ENCODE results near the gene RGPD4. TPM values are rescaled to one million over a fixed set of nuclear protein-coding genes. Genes with fewer than 3 reads are reported as not detected.
A peak's percentile ranks its signal among the peaks of the same experiment; 100 is the strongest.
"Not testable (repeated sequence)": the region's sequence is repeated elsewhere in the genome, so short reads cannot be mapped to it uniquely, and the experiment has no call there.

Gene RGPD4
- total and polyA plus RNA-seq, 4 donors, result 0.15 TPM; not detected in 3

DNA sequence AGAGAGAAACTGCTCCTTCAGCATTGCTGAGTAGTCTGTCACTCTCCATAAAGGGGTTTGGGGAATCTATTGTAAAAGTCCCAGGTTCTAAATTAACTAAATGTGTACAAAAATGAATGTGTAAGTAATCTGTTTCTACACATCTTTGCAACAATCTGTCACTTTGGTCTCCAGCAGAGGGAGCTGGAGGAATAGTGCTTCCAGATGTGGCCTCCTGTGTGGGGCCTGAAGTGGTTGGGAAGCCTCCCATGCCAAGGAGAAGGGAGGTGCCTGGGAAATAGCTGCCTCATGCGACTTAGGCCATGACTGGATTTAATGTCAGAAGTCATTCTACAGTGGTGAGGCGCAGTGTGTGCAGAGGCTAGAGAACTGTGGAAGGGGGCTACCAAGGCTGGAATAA, 89.4 kb downstream of the RGPD4 start:
- H3K9me3 ChIP-seq (ENCODE audit: control insufficient read depth in 4 of 4, insufficient read depth in 3 of 4, low read length in 3 of 4); DNase-seq; H3K4me1 ChIP-seq (ENCODE audit: control insufficient read depth in 5 of 5, insufficient read depth in 5 of 5, low read length in 5 of 5); H3K36me3 ChIP-seq (ENCODE audit: control insufficient read depth in 4 of 4, insufficient read depth in 4 of 4, low read length in 4 of 4); H3K4me3 ChIP-seq; H3K9ac ChIP-seq (ENCODE audit: insufficient read depth in 1 of 2, low read length in 2 of 2); H3K27me3 ChIP-seq (ENCODE audit: control insufficient read depth in 3 of 3, insufficient read depth in 3 of 3, low read length in 2 of 3); H3K27ac ChIP-seq (ENCODE audit: low read depth in 1 of 2, low read length in 1 of 2): not testable (repeated sequence)
- peak; percentile 85 for ATAC-seq (ENCODE audit: insufficient read depth, low FRiP score)
- WGBS, 2 donors, result 100% methylated on average over 1 of the region's 2 CpGs; no CpG with 5 or more reads in 1 of the 2 donors

DNA sequence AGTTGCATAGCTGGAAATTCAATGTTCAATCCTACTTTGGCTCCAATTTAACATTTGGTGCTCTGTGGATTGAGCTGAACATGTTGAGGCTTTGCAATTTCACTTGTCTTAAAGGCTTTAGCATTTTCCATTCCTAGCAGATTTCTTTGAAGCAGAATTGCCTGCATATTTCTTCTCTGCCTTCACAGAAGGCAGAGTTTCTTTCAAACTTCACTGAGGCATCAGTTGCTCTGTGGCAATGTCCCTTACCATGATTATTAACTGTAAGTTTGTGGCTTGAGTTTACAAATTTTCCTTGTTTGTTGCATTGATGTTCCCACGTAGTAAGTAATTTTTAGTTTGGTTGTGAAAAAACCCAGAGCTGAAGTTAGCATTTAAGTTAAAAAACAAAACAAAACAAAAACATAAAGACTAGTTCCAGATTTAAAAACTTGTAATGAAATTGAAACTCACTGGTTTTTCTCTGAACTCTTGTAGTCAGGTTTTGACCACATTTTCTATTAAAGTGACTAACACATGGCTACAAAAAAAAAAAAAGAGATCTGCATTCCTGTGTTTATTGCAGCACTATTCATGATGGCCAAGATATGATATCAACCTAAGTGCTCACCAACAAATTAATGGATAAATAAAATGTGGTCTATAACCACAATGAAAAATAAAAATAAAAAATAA, 90.1 kb downstream of the RGPD4 start:
- 82 to 84% methylated on average over 1 of the region's 1 CpG for WGBS, 2 donors
- DNase-seq; H3K27me3 ChIP-seq (ENCODE audit: control insufficient read depth in 3 of 3, insufficient read depth in 3 of 3, low read length in 2 of 3); H3K4me3 ChIP-seq; H3K9ac ChIP-seq (ENCODE audit: insufficient read depth in 1 of 2, low read length in 2 of 2); H3K4me1 ChIP-seq (ENCODE audit: control insufficient read depth in 5 of 5, insufficient read depth in 5 of 5, low read length in 5 of 5); H3K9me3 ChIP-seq (ENCODE audit: control insufficient read depth in 4 of 4, insufficient read depth in 3 of 4, low read length in 3 of 4); H3K27ac ChIP-seq (ENCODE audit: low read depth in 1 of 2, low read length in 1 of 2); H3K36me3 ChIP-seq (ENCODE audit: control insufficient read depth in 4 of 4, insufficient read depth in 4 of 4, low read length in 4 of 4); ATAC-seq (ENCODE audit: insufficient read depth, low FRiP score): not testable (repeated sequence)

DNA sequence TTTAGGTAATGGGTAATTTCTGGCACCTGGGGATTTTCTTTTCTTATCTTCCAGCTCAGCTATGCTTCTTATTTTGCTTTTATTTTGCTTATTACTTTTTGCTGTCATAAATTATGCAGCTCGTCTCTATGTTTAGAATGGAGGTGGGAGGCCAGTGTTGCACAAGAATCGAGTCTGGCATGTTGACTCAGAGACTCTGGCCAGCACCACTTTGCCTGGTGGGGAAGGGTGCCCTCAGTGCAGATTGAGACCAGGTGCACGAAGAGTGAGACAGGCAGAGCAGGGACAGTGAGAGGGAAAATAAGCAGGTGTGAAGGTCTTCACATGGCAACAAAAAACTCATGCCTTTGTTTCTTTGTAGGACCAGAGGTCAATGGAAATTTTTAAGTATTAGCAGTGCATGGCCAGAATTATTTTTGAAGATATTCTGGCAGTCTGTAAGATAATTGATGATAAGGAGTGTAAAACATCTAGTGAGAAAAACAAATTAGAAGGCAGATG, 100.4 kb downstream of the RGPD4 start:
- Histone ChIP-seq H3K27ac (ENCODE audit: low read depth in 1 of 2, low read length in 1 of 2) (no peak overlapping the region), H3K9me3 (ENCODE audit: control insufficient read depth in 4 of 4, insufficient read depth in 3 of 4, low read length in 3 of 4) (no peaks in the 10 kb centered on the region), H3K4me3 (no peak overlapping the region), H3K9ac (ENCODE audit: insufficient read depth in 1 of 2, low read length in 2 of 2) (no peak overlapping the region), H3K36me3 (ENCODE audit: control insufficient read depth in 4 of 4, insufficient read depth in 4 of 4, low read length in 4 of 4) (no peaks in the 10 kb centered on the region), H3K4me1 (ENCODE audit: control insufficient read depth in 5 of 5, insufficient read depth in 5 of 5, low read length in 5 of 5) (peaks cover 0 to 5% (median 0%) of the 10 kb centered on the region in 5 donors), H3K27me3 (ENCODE audit: control insufficient read depth in 3 of 3, insufficient read depth in 3 of 3, low read length in 2 of 3) (no peaks in the 10 kb centered on the region)
- 52 to 67% methylated on average over 3 of the region's 3 CpGs for WGBS, 2 donors
- TF ChIP-seq CTCF (IDR thresholded peaks at IDR 0.05; ENCODE audit: control extremely low read depth, extremely low read depth), result no peak
- ATAC-seq (ENCODE audit: insufficient read depth, low FRiP score) (no peak), DNase-seq (no peak)

GRCh38 chr2:107931412-107931811, 104.7 kb downstream of the RGPD4 start:
- H3K27ac ChIP-seq (ENCODE audit: low read depth in 1 of 2, low read length in 1 of 2), result no peak overlapping the region
- TF ChIP-seq CTCF (IDR thresholded peaks at IDR 0.05; ENCODE audit: control extremely low read depth, extremely low read depth), result no peak
- no peak for ATAC-seq (ENCODE audit: insufficient read depth, low FRiP score)
- no peak overlapping the region for H3K9ac ChIP-seq (ENCODE audit: insufficient read depth in 1 of 2, low read length in 2 of 2)
- 88 to 90% methylated on average over 3 of the region's 3 CpGs for WGBS, 2 donors
- DNase-seq, result peak in 1 of 3 donors; percentile 6
- H3K4me3 ChIP-seq, result no peak overlapping the region
- no peaks in the 10 kb centered on the region for H3K27me3 ChIP-seq (ENCODE audit: control insufficient read depth in 3 of 3, insufficient read depth in 3 of 3, low read length in 2 of 3)
- H3K36me3 ChIP-seq (ENCODE audit: control insufficient read depth in 4 of 4, insufficient read depth in 4 of 4, low read length in 4 of 4), result no peaks in the 10 kb centered on the region
- H3K9me3 ChIP-seq (ENCODE audit: control insufficient read depth in 4 of 4, insufficient read depth in 3 of 4, low read length in 3 of 4), result no peaks in the 10 kb centered on the region
- H3K4me1 ChIP-seq (ENCODE audit: control insufficient read depth in 5 of 5, insufficient read depth in 5 of 5, low read length in 5 of 5), result peaks cover 0 to 13% (median 0%) of the 10 kb centered on the region in 5 donors

Data from lung (tissue), 12 donors.